Measurements from ENCODE around the gene LINS1. TPM values are rescaled to one million over a fixed set of nuclear protein-coding genes. Genes with fewer than 3 reads are reported as not detected.
A peak's percentile ranks its signal among the peaks of the same experiment; 100 is the strongest.

The LINS1 gene
- total RNA-seq, 1 donor from 2014 or later, result 63.9 TPM

DNA sequence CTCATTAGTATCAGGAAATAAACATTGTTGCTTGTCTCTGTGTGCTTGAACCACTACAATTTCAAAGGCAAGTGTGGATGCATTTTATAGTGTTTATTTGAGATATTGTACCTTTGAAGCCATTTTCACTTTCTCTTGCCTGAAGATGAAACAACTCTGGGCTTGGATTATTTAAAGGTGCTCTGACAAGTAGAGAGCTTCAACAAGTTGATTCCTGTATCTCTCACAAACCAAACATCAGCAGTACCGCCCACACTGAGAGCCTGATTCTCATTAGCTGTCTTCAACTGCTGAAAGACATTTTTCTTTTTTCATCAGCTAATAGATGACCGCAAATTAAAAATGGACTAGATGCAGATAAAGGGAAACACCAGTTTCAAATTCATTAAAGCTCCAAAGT is 72.4 kb downstream of the LINS1 start:
- Mint-ChIP-seq H3K27me3 (peaks cover 3% of the 10 kb centered on the region), H3K9me3 (no peaks in the 10 kb centered on the region), H3K4me1 (no peaks in the 10 kb centered on the region), H3K4me3 (no peak overlapping the region), H3K36me3 (ENCODE audit: low read depth) (no peaks in the 10 kb centered on the region), H3K27ac (no peak overlapping the region)
- DNase-seq, result no peak
- intact Hi-C loops (cut with micrococcal nuclease), result no loop called here

DNA sequence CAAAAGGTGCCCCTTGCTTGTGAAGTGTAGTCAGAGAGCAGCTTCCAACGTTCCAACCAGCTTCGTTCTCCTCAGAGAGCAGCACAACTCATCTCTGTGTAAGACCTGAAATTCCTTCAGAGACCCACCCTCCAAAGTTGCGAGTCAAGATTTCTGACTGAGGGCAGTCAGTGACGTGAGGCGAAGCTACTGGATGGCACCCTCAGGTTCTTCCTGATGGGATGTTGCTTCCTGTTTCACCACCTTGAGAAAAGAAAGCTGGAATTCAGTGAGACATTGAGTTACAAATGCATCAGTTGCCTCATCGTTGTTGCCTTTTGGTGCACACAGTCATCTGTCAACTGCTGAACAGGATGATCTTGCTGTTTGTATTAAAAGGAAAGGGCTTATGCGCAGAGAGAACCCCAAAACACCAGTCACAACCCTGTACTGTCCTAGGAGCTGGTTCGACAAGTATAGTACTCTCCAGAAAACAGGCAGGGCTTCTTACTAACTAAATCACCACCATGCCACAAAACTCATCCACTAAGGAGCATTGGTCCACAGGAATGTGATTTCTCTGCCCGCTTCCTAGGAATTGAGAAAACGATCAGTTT is 73.1 kb downstream of the LINS1 start, which contains the start of gene CERS3:
TSS of gene CERS3 (minus strand) at position 118 of the 596 bp plus-strand sequence. CDS start 27,101 bp downstream, outside the sequence.
- DNase-seq, result no peak
- H3K4me3 Mint-ChIP-seq, result no peak within 1 kb of the TSS
- intact Hi-C loops (cut with micrococcal nuclease), result no loop called here
- no peaks in the 10 kb centered on the region for H3K4me1 Mint-ChIP-seq
- no peak within 1 kb of the TSS for H3K27ac Mint-ChIP-seq
- peaks cover 3% of the 10 kb centered on the region for H3K27me3 Mint-ChIP-seq
- no peaks in the 10 kb centered on the region for H3K9me3 Mint-ChIP-seq
- no peaks in the 10 kb centered on the region for H3K36me3 Mint-ChIP-seq (ENCODE audit: low read depth)

DNA sequence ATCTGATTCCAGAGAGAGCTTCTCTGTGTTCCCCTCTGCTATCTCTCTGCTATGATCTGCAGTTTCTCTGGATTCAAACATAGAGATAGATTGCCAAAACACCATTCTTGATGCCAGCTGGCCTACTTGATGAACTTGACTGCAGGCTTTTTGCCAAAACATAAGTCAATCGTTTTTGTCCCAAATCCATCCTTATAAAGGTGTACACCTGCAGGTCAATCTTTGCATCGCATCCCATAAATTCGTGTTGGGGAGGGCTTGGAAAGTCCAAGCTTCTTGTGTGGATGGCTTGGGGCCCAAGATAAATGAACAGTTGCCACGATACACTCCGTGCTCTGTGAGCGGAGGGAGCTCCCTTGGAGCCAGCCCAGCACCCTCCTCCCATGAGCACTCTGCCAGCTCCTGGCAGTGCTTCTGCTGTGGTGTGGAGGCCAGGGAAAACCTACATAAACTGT is 75.9 kb downstream of the LINS1 start:
- peaks cover 8% of the 10 kb centered on the region for H3K9me3 Mint-ChIP-seq
- H3K27me3 Mint-ChIP-seq, result peaks cover 2% of the 10 kb centered on the region
- DNase-seq, result no peak
- peaks cover 3% of the 10 kb centered on the region for H3K4me1 Mint-ChIP-seq
- H3K36me3 Mint-ChIP-seq (ENCODE audit: low read depth), result peaks cover 3% of the 10 kb centered on the region
- intact Hi-C loops (cut with micrococcal nuclease), result no loop called here
- H3K4me3 Mint-ChIP-seq, result no peak overlapping the region
- no peak overlapping the region for H3K27ac Mint-ChIP-seq

DNA sequence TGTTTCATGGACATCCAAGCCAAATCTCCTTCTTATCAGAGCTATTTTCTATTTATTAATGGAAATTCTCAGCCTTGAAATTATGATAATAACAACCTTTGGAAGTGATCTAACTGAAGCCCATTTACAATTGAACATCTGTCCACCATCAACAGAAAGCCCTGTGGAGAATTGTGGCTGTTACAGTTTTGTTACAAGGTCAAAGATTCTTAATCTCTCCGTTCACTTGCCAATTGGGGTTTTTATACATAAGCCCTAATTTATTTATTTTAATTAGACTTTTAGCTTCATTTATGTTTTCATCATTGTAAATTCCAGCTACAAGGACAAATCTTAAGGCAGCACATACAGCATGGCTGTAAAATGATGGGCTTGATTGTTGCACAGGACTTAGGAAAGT is 76.5 kb downstream of the LINS1 start:
- Mint-ChIP-seq H3K36me3 (ENCODE audit: low read depth) (peaks cover 3% of the 10 kb centered on the region), H3K27me3 (peaks cover 2% of the 10 kb centered on the region), H3K27ac (no peak overlapping the region), H3K4me1 (peaks cover 8% of the 10 kb centered on the region), H3K4me3 (no peak overlapping the region), H3K9me3 (peaks cover 8% of the 10 kb centered on the region)
- no peak for DNase-seq
- intact Hi-C loops (cut with micrococcal nuclease), result no loop called here

DNA sequence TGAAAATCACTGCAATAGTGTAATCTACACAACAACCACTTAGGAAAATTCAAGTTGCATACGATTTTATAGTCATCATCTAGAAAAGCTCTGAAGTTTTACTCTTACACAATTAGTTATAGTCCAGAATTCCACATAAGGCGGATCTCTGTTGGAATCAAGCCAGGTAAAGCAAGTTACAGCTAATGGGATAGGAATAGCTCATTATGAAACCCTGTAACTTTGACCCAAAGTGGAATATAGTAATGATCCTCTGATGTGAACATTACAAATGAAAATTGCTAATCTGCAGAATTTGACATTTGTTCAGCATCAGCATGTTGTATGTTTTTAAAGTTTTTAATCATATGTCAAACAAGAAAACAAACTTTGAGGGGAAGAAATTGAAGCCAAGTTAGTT is 77.7 kb downstream of the LINS1 start:
- peaks cover 17% of the 10 kb centered on the region for H3K4me1 Mint-ChIP-seq
- H3K27ac Mint-ChIP-seq, result no peak overlapping the region
- peaks cover 8% of the 10 kb centered on the region for H3K9me3 Mint-ChIP-seq
- no peak for DNase-seq
- H3K27me3 Mint-ChIP-seq, result peaks cover 2% of the 10 kb centered on the region
- intact Hi-C loops (cut with micrococcal nuclease), result no loop called here
- H3K4me3 Mint-ChIP-seq, result no peak overlapping the region
- peaks cover 3% of the 10 kb centered on the region for H3K36me3 Mint-ChIP-seq (ENCODE audit: low read depth)

DNA sequence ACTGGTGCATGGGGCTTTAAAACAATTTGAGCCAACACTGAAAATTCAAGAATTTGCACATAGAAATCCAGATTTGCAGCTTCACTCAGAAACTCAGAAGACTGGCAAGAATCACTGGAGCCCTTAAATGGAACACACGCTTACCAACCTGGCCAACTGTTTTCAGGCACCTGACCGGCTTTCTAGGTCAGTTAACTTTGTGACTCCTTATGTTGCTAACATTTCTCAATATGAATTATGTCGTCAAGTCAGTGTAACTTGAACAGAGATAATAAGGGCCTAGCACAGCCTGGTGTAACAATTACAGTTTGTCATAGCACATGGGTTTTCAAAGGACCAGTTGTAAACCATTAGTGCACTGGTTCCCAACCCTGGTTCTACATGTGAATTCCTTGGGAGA is 80.1 kb downstream of the LINS1 start:
- Mint-ChIP-seq H3K9me3 (peaks cover 8% of the 10 kb centered on the region), H3K27me3 (peaks cover 2% of the 10 kb centered on the region), H3K27ac (no peak overlapping the region), H3K4me1 (peaks cover 17% of the 10 kb centered on the region), H3K4me3 (no peak overlapping the region), H3K36me3 (ENCODE audit: low read depth) (peaks cover 3% of the 10 kb centered on the region)
- DNase-seq, result no peak
- intact Hi-C loops (cut with micrococcal nuclease), result no loop called here

DNA sequence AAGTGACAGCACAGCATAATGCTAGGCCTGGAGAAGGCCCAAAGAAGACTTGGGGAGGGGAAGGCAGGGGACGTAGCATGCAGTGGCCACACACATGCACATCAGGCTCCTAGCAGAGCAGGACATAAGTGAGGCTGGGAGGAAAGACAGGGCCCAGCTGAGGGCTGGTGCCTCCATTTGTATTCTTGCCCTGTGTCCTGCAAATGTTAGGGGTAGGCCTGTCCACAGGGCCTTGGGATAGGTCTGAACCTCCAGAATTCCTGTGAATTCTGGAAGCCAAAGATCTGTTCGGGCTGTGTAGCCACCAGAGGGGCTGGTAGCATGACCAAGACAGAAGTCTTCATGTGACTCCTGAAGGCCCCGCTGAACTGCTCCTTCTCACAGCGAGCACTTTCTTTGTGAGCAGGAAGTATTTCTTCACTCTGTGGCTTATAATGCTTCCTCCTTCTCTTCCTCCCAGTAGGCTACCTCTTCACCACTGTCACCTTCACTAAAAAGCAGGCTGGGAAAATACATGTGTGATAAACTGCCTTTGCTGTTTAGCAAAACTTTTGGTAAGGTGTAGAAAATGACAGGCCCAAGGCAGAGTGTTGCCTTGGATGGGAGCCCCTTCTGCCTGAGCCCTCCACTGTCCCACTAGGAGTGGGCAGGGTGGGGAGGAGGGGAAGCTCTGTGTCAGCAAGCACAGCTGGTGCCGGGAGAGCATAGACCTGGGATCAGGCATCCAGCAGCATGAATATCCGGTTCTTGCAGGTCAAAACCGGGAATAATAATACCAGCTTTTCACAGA is 81.7 kb downstream of the LINS1 start:
- Mint-ChIP-seq H3K36me3 (ENCODE audit: low read depth) (peaks cover 3% of the 10 kb centered on the region), H3K27me3 (peaks cover 2% of the 10 kb centered on the region), H3K9me3 (peaks cover 8% of the 10 kb centered on the region), H3K4me3 (peak overlapping the region; percentile 61), H3K27ac (peak overlapping the region; percentile 46), H3K4me1 (peaks cover 20% of the 10 kb centered on the region)
- peak; percentile 68 for DNase-seq
- intact Hi-C loops (cut with micrococcal nuclease), result no loop called here

DNA sequence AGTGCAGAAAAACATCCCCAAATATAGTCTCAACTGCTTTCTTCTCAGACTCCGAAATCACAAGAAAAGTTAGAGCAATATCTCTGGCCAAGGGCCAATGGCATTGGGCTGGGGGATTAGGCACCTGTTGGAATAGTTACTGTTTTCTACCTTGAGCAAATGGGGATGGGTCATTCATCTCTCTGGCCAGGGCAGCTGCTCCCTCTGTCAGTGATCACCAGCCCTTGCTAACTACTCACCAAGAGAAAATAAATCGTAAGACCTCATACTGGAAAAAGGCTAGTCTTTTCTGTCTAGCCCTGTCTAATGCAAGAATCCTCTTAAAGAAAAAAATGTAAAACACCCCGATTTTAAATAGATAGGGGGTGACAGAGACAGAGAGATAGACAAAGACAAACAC is 84.1 kb downstream of the LINS1 start:
- DNase-seq, result no peak
- peaks cover 20% of the 10 kb centered on the region for H3K4me1 Mint-ChIP-seq
- peaks cover 4% of the 10 kb centered on the region for H3K9me3 Mint-ChIP-seq
- H3K27ac Mint-ChIP-seq, result no peak overlapping the region
- H3K36me3 Mint-ChIP-seq (ENCODE audit: low read depth), result no peaks in the 10 kb centered on the region
- intact Hi-C loops (cut with micrococcal nuclease), result no loop called here
- H3K4me3 Mint-ChIP-seq, result no peak overlapping the region
- H3K27me3 Mint-ChIP-seq, result no peaks in the 10 kb centered on the region

Other genes with a start within 250 kb of the LINS1 start
- gene CERS3, start 73.2 kb downstream of the LINS1 start, total RNA-seq, result 0.21 and 0.40 TPM in 2 replicates
- 17.8 and 18.0 TPM in 2 replicates for gene ASB7, start 405 bp upstream of the LINS1 start, total RNA-seq

Data from activated CD4-positive, alpha-beta T cell treated with anti-CD3 and anti-CD28 coated beads, Interleukin-2, amount 10 ng/mL, durations not matched to agents 24 days and 14 days (primary cell).